Neural progenitor cell (in vitro differentiated cells): ENCODE measurements around the gene NPHP3. TPM values are rescaled to one million over a fixed set of nuclear protein-coding genes. Genes with fewer than 3 reads are reported as not detected.

Experiments
- DNase-seq: peaks from one replicate; pipeline ENCODE4 v3.0.0-alpha.2; 2016; ENCODE audit warnings: low spot score
- H2AFZ ChIP-seq: fragments of 200-600 bp; sonication (generic); replicated peaks from 2 replicates; pipeline ENCODE4 v1.6.1; 2016; ENCODE audit warnings: antibody characterized with exemption
- H3F3A ChIP-seq: fragments of 200-600 bp; sonication (generic); 2 replicates; pipeline ENCODE4 v1.6.1; 2016; ENCODE audit warnings: antibody characterized with exemption, low read depth
- H3K27ac ChIP-seq: fragments of 200-600 bp; sonication (generic); 2 replicates; pipeline ENCODE4 v1.5.1; 2016; ENCODE audit warnings: mild to moderate bottlenecking
- H3K27me3 ChIP-seq: fragments of 200-600 bp; sonication (generic); 2 replicates; pipeline ENCODE4 v1.6.1; 2016; ENCODE audit warnings: mild to moderate bottlenecking, moderate library complexity
- H3K36me3 ChIP-seq: fragments of 200-600 bp; sonication (generic); 2 replicates; pipeline ENCODE4 v1.5.1; 2016
- H3K4me1 ChIP-seq: fragments of 200-600 bp; sonication (generic); 2 replicates; pipeline ENCODE4 v1.6.1; 2016; ENCODE audit warnings: mixed run types
- H3K4me2 ChIP-seq: fragments of 200-600 bp; sonication (generic); 2 replicates; pipeline ENCODE4 v1.6.1; 2016
- H3K4me3 ChIP-seq: fragments of 200-600 bp; sonication (generic); 2 replicates; pipeline ENCODE4 v1.5.1; 2016
- H3K79me2 ChIP-seq: fragments of 200-600 bp; sonication (generic); 2 replicates; pipeline ENCODE4 v1.6.1; 2016; ENCODE audit warnings: low read depth
- H3K9ac ChIP-seq: fragments of 200-600 bp; sonication (generic); 2 replicates; pipeline ENCODE4 v1.6.1; 2016
- H3K9me3 ChIP-seq: fragments of 200-600 bp; sonication (generic); 2 replicates; pipeline ENCODE4 v1.5.1; 2016; ENCODE audit warnings: low read depth
- H4K20me1 ChIP-seq: fragments of 200-600 bp; sonication (generic); 2 replicates; pipeline ENCODE4 v1.6.1; 2016; ENCODE audit warnings: low read depth
- H3K27ac Mint-ChIP-seq: 3 replicates; pipeline ENCODE4 v1.8.0; 2021; ENCODE audit warnings: mixed read lengths
- H3K27me3 Mint-ChIP-seq: 2 replicates; pipeline ENCODE4 v1.8.0; 2022; ENCODE audit warnings: low read depth, mild to moderate bottlenecking, inconsistent platforms, moderate library complexity, mixed read lengths; ENCODE audit not compliant: insufficient read depth
- H3K36me3 Mint-ChIP-seq: 3 replicates; pipeline ENCODE4 v1.8.0; 2021; ENCODE audit warnings: mixed read lengths
- H3K4me1 Mint-ChIP-seq: 3 replicates; pipeline ENCODE4 v1.8.0; 2021; ENCODE audit warnings: mixed read lengths
- H3K4me3 Mint-ChIP-seq: 3 replicates; pipeline ENCODE4 v1.8.0; 2021; ENCODE audit warnings: mild to moderate bottlenecking, moderate library complexity, mixed read lengths
- H3K9me3 Mint-ChIP-seq: 3 replicates; pipeline ENCODE4 v1.8.0; 2020; ENCODE audit warnings: mixed read lengths
- CTCF ChIP-seq: fragments of 200-600 bp; sonication (generic); IDR thresholded peaks from 2 replicates; pipeline ENCODE4 v1.5.1; 2017; ENCODE audit warnings: antibody characterized with exemption, mild to moderate bottlenecking
- EZH2 ChIP-seq: fragments of 200-600 bp; sonication (generic); IDR thresholded peaks from 2 replicates; pipeline ENCODE4 v1.6.1; 2017; ENCODE audit warnings: antibody characterized with exemption, mild to moderate bottlenecking, moderate library complexity
- EZH2phosphoT487 ChIP-seq: fragments of 200-600 bp; sonication (generic); IDR thresholded peaks from 2 replicates; pipeline ENCODE4 v1.6.1; 2017; ENCODE audit warnings: antibody characterized with exemption
- total RNA-seq: library from RNA; depleted of rRNA; stranded (reverse); fragments of >200 nt; gene quantifications from 2 replicates; pipeline ENCODE4 v1.2.3, GENCODE V29; 2015; ENCODE audit warnings: low replicate concordance

The NPHP3 gene
- total RNA-seq, 1 donor from 2014 or later = 73.1 TPM

- no peaks in the 10 kb centered on the region for H3K9me3 Mint-ChIP-seq
- H3K4me3 Mint-ChIP-seq = no peak overlapping the region
- H3F3A ChIP-seq = peaks cover 4% of the 10 kb centered on the region
- H3K27me3 ChIP-seq = no peaks in the 10 kb centered on the region
- H3K9ac ChIP-seq = no peak overlapping the region
- peaks cover 22% of the 10 kb centered on the region for H4K20me1 ChIP-seq
- peaks cover 20% of the 10 kb centered on the region for H3K4me1 ChIP-seq
- H3K4me1 Mint-ChIP-seq = peaks cover 13% of the 10 kb centered on the region
- H3K79me2 ChIP-seq = peaks cover 19% of the 10 kb centered on the region
- peaks cover 15% of the 10 kb centered on the region for H3K36me3 ChIP-seq
- peaks cover 15% of the 10 kb centered on the region for H3K36me3 Mint-ChIP-seq
- TF ChIP-seq CTCF (no peak), EZH2 (no peak), EZH2phosphoT487 (no peak)
- H3K4me3 ChIP-seq = no peak overlapping the region
- no peak overlapping the region for H3K27ac ChIP-seq
- no peak overlapping the region for H3K27ac Mint-ChIP-seq
- H3K4me2 ChIP-seq = no peak overlapping the region
- H2AFZ ChIP-seq = no peak overlapping the region
- H3K9me3 ChIP-seq = no peaks in the 10 kb centered on the region
- H3K27me3 Mint-ChIP-seq = peaks cover 5% of the 10 kb centered on the region
- DNase-seq = no peak
These were observed 5.8 kb downstream of the NPHP3 start for GRCh38 chr3:132716372-132716771.

DNA sequence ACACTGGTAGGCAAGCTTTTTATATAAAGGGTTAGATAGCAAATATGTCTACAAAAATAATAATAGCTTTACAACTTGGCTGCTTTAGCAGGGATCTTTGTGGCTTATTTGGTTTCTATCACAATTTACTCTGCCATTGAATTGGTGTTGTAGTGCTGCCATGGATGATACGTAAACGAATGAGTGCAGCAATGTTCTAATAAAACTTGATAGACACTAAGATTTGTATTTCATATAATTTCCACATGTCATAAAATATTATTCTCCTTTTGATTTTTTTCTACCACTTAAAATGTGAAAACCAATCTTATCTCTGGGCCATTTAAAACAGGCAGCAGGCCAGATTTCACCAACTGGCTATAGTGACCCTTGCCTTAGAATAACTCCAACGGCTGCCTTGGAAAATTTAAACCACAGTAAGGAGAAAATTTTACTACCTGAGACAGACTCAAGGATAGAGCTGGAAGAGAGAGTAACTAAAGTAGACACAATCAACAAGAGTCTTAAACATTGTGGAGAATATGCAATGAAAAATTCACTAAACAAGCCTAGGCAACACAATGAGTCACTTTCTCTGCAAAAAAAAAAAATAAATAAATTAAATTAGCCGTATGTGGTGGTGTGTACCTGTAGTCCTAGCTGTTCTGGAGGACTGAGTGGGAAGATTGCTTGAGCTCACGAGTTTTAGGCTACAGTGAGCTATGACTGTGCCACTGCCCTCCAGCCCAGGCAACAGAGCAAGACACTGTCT is 8.1 kb downstream of the NPHP3 start:
- H3K36me3 Mint-ChIP-seq = peaks cover 26% of the 10 kb centered on the region
- no peak overlapping the region for H3K9ac ChIP-seq
- H3K4me1 ChIP-seq = no peaks in the 10 kb centered on the region

DNA sequence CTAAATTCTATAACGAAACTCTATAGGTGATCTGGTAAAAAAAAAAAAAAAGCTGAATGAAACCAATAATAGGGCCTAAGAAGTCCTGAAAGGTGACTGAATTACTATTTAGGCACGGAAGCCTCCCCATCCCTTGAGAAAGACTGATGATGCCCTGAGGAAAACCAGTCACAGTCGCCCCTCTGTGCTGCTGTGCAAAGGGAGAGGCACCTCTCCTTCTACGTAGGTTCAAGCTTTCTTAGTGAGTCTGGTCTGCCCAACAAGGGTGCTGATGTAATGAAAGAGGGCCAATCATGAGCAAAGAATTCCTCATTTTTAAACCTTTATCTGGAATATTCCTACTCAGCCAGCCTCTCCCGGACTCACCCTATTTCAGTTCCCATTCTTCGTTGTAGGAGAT is 11.9 kb downstream of the NPHP3 start:
- Histone ChIP-seq H4K20me1 (peaks cover 6% of the 10 kb centered on the region), H3F3A (no peaks in the 10 kb centered on the region), H2AFZ (no peak overlapping the region), H3K36me3 (peaks cover 12% of the 10 kb centered on the region), H3K4me3 (no peak overlapping the region), H3K4me2 (no peak overlapping the region), H3K9me3 (no peaks in the 10 kb centered on the region), H3K27me3 (no peaks in the 10 kb centered on the region), H3K27ac (no peak overlapping the region), H3K4me1 (no peaks in the 10 kb centered on the region), H3K79me2 (no peaks in the 10 kb centered on the region), H3K9ac (no peak overlapping the region)
- no peak for DNase-seq
- no peaks in the 10 kb centered on the region for H3K9me3 Mint-ChIP-seq
- H3K27me3 Mint-ChIP-seq = no peaks in the 10 kb centered on the region
- H3K4me1 Mint-ChIP-seq = no peaks in the 10 kb centered on the region
- peaks cover 24% of the 10 kb centered on the region for H3K36me3 Mint-ChIP-seq
- H3K4me3 Mint-ChIP-seq = no peak overlapping the region
- H3K27ac Mint-ChIP-seq = no peak overlapping the region
- no peak for TF ChIP-seq EZH2
- no peak for TF ChIP-seq CTCF
- no peak for TF ChIP-seq EZH2phosphoT487

More for the DNA sequence above, 8.1 kb downstream of the NPHP3 start:
- TF ChIP-seq EZH2phosphoT487 (no peak), EZH2 (no peak), CTCF (no peak)
- Mint-ChIP-seq H3K9me3 (no peaks in the 10 kb centered on the region), H3K27me3 (no peaks in the 10 kb centered on the region), H3K27ac (no peak overlapping the region), H3K4me3 (no peak overlapping the region), H3K4me1 (no peaks in the 10 kb centered on the region)
- no peak for DNase-seq
- Histone ChIP-seq H2AFZ (no peak overlapping the region), H3K27me3 (no peaks in the 10 kb centered on the region), H3K9me3 (no peaks in the 10 kb centered on the region), H3K4me2 (no peak overlapping the region), H4K20me1 (peaks cover 6% of the 10 kb centered on the region), H3F3A (no peaks in the 10 kb centered on the region), H3K4me3 (no peak overlapping the region), H3K79me2 (peaks cover 1% of the 10 kb centered on the region), H3K27ac (no peak overlapping the region), H3K36me3 (peaks cover 15% of the 10 kb centered on the region)
